GM19372 (cell line): ENCODE data around the gene SPSB4.

ENCODE experiments used
- ATAC-seq: cut with Tn5 transposase; IDR thresholded peaks from one replicate; pipeline ENCODE4 v1.9.1; 2021; ENCODE audit warnings: mild to moderate bottlenecking, low read depth, moderate library complexity; ENCODE audit not compliant: unreplicated experiment

The SPSB4 gene

GRCh38 chr3:141052201-141053069 lies 1.3 kb downstream of the SPSB4 start:
- no peak for ATAC-seq

- ATAC-seq = no peak
These were observed 4.0 kb downstream of the SPSB4 start for GRCh38 chr3:141055136-141055535.

DNA sequence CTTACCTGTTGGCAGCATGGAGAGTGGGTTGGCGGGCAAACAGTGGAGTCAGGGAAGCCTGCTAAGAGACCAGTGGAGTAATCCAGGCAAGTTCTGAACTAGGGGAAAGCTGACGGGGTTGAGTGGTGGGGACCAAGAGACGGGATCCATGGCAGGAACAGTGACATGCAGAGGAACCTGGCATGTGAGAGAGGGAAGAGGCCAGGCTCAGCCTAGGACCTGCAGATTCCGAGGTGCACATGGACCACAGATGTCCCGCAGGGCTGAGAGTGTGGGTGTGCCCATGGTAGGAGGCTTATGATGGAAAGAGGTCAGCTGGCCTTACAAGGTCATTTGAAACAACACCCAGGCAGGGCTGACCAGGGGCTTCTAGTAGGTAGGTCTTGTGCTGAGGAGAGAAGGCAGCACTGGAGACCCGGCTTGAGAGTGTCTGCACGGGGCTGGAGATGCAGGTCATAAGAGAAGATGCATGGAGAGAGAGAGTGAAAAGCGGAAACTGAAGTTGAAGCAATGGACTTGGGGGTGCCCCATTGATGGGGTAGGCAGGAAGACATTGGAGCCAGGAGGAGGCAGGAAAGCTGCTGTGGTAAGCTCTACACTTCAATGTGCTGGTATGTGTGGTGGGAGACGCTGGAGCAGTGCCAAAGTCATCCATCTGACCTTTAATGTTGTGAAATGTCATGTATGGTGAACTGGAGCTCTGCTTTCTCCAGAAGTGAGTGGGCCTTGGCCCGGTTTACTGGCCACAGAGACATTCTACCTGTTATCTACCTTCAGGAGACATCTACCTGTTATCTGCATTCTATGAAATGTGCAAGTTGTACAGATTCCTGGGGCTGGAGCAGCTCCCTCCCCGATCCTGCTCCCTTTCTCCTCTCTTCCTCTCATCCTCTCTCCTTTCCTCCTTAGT lies 4.6 kb downstream of the SPSB4 start:
- ATAC-seq = no peak

DNA sequence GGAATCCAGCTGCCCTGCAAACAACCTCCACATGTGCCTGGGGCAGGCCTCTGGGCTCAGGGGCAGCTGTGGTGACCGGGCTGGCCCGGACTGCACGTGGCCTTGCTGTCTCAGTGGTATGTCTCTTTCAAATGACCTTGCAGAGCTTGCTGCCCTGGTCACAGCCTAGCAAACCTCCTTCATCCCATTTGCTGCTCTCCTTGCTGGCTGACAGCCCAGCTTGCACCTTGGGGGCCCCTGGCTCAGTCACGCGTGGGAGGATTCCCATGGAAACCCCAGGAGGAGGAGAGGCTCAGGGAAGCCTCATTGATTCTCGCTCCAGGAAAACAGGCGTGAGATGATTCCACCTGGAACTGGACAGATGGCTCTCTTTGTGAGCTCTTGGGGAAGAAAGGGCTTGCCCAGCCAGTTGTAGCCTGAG lies 5.6 kb downstream of the SPSB4 start:
- ATAC-seq = no peak

DNA sequence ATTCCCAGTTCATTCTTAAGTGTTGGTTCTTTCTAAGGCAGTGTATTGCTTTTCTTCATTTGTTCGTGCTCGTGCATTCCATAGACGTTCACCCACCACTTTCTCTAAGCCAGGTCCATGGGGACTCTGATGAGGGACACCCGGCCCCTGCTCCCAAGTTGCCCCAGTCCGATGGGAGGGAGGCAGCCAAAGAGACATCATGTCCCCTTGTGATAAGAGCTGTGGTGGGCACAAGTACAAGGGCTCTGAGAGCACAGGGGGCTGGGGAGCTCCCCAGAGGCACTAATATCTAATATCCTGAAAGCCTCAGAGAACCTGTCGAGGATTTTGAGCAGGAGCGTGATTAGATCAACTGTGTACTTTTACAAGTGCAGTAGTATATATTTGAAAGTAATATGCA lies 6.3 kb downstream of the SPSB4 start:
- ATAC-seq = no peak

DNA sequence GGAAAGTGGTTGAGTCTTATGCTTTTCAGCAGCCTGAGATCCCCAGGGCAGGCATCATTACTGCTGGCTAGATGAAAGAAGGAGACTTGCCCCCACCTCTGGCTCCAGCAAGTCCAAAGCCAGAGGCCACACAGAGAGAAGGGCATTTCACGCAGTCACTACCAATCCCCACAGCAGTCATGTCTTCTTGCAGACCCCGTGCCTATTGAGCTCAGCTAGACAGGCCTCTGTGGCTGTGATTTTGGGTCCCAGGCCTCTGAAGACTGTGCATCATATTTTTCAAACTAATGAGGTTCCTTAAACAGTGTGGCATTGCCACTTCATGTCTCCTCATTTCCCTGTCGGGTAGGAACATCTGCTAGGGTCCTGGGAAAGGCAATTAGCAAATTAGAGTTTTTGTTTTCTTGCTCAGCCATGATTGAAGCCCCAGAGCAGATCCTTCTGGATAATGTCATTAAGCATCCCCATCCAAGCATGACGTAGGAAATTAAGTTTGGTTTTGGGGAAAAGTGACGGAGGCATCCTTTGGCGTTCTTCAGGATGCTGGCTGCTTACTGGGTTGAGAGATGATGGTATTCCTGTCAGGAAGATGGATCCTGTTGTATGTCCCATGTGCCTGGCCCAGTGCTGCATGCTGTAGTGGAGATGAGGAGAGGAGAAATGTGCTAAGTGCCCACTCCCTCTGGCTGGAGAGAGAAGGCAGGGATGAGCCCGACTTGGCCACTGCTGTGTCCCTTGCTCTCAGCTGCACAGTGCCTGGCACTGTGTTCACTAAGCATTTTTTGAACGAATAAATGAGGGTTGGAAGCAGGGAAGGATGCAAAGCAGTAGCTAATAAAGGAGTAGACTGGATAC lies 7.0 kb downstream of the SPSB4 start:
- ATAC-seq = no peak

DNA sequence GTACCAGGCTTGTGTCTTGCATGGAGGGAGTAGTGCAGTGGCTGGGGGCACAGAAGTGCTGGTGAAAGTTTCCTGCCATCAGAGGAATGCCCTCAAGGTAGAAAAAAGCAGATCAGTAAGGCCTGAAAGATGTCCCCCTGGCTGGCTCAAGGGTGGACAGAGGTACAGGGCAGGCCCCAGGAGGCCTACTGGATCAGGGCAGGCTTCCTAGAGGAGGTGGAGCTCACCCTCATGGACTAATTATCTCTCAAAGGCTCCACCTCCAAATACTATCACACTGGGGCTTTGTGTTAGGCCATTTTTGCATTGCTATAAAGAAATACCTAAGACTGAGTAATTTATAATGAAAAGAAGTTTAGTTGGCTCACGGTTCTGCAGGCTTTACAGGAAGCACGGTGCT lies 7.8 kb downstream of the SPSB4 start:
- no peak for ATAC-seq

- no peak for ATAC-seq
These were observed 8.7 kb downstream of the SPSB4 start for GRCh38 chr3:141059816-141060215.

DNA sequence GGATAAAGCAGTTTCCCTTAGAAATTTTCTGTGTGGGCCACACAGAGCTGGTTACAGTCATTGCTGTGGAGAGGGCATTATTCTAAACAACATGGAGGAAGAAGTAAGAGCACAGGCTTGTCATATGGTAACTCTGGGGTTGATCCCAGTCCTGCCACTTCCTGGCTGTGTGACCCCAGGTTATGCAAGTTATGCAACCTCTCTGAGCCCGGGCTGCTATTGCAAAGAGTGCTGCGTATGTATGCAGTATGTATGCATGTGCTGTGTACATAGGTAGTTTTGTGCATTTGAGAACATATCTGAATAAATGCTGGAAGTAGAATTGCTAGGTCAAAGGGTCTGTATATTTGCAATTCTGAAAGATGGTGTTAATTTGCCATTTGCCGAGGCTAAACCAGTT lies 9.2 kb downstream of the SPSB4 start:
- ATAC-seq = no peak

DNA sequence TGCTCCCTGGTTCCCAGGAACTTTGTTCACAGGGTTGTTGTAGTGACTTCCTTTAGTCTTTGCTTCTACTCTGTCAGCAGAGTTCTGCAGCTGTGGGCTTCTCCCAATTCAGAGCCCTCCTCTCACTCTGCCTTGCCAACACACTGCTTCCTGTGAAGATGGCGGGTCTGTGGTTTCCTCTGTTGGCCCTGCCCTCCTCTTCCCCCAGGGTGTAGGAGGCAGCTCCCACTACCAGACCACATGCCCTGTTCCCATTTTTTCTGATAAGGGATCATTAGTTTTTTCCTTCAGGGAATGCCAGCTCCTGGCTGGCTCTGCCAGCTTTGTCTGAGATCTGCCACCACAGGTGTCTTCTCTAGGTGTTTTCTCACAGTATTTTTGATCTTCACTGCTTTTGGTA lies 12.7 kb downstream of the SPSB4 start:
- ATAC-seq = no peak

GRCh38 chr3:141064255-141064926 lies 13.2 kb downstream of the SPSB4 start:
- ATAC-seq = no peak

DNA sequence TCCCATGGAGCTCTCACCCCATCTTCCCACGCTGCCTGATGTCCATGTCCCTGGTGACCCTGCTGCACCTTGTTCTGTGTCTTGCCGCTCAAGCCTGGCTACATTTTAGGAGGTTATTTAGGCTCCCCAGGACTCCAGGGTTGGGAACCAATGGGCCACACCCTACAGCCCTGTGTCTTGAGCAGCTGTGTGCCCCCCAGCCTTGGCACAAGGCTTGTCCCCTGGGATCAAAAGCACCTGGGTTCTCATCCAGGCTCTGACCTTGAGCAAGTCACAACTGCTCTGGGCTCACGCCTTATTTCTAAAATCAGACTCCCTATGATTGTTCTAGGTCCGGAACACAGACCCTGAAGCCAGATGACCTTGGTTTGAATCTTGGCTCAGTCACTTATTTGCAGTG lies 14.1 kb downstream of the SPSB4 start:
- ATAC-seq = no peak

- no peak for ATAC-seq
These were observed 15.0 kb downstream of the SPSB4 start for GRCh38 chr3:141065841-141066805.

DNA sequence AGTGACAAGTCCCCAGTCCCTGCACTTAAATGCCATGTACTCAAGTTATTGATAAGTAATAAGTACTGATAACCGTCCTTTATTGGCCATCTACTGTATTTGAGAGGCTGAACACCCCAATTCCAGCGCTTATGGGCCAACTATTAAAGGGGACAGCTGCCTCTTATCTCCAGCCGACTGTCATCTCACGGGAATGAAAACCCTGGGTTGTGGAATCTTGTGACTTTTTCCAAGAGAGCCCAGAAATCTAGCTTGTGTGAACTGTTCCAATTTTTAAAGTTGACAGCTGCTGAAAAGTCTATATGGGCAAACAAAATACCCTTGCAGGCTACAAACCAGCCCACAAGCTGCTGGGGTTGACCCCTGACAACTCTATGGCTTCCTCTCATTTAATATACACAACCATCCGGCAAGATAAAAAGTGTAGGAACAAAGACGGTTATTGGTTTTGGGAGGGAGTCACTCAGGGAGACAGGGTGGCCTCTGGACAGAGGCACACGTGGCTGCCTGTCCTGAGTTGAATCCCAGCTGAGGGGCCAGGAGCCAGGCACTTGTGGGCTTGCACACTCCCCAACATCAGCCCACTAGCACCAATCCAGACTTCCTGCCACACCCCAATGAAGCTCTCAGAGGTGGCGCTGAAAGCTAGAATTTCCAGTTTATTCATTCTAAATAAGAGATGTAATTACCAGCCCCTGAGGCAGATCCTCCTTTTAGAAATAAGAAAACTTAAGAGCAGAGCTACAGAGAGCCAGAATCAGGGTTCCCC lies 16.2 kb downstream of the SPSB4 start:
- ATAC-seq = no peak

- no peak for ATAC-seq
These were observed 19.1 kb downstream of the SPSB4 start for GRCh38 chr3:141070229-141070628.

GRCh38 chr3:141070727-141071357 lies 19.7 kb downstream of the SPSB4 start:
- no peak for ATAC-seq

- ATAC-seq = no peak
These were observed 20.6 kb downstream of the SPSB4 start for GRCh38 chr3:141071681-141072260.
